KMS-11 (cell line): ENCODE data around the gene OR4D1.

Experiments used
- H2AFZ ChIP-seq: fragments of 200-600 bp; sonication (generic); 2 replicates; pipeline ENCODE4 v1.6.1; 2016; ENCODE audit warnings: antibody characterized with exemption, mixed run types, low read depth
- H3K27ac ChIP-seq: fragments of 200-600 bp; sonication (generic); 2 replicates; pipeline ENCODE4 v1.6.1; 2016; ENCODE audit warnings: mild to moderate bottlenecking, mixed run types
- H3K27me3 ChIP-seq: fragments of 200-600 bp; sonication (generic); 2 replicates; pipeline ENCODE4 v1.6.1; 2017; ENCODE audit warnings: mild to moderate bottlenecking, low read depth, mixed run types, moderate library complexity; ENCODE audit not compliant: insufficient read depth
- H3K36me3 ChIP-seq: fragments of 200-600 bp; sonication (generic); 2 replicates; pipeline ENCODE4 v1.6.1; 2017; ENCODE audit warnings: mild to moderate bottlenecking, mixed run types; ENCODE audit not compliant: insufficient read depth
- H3K4me1 ChIP-seq: fragments of 200-600 bp; sonication (generic); 2 replicates; pipeline ENCODE4 v1.6.1; 2016; ENCODE audit warnings: mild to moderate bottlenecking, low read depth, mixed run types; ENCODE audit not compliant: poor library complexity, severe bottlenecking
- H3K4me2 ChIP-seq: fragments of 200-600 bp; sonication (generic); 2 replicates; pipeline ENCODE4 v1.7.0; 2016; ENCODE audit warnings: mild to moderate bottlenecking, mixed run types
- H3K4me3 ChIP-seq: fragments of 200-600 bp; sonication (generic); IDR thresholded peaks from 2 replicates; pipeline ENCODE4 v1.6.1; 2017; ENCODE audit warnings: low read depth, low read length, mixed read lengths; ENCODE audit not compliant: insufficient read depth
- H3K79me2 ChIP-seq: fragments of 200-600 bp; sonication (generic); 2 replicates; pipeline ENCODE4 v1.6.1; 2016; ENCODE audit warnings: low read depth, mixed run types; ENCODE audit not compliant: insufficient read depth
- H3K9ac ChIP-seq: fragments of 200-600 bp; sonication (generic); 2 replicates; pipeline ENCODE4 v1.6.1; 2016; ENCODE audit warnings: mild to moderate bottlenecking, mixed run types
- H4K20me1 ChIP-seq: fragments of 200-600 bp; sonication (generic); 2 replicates; pipeline ENCODE4 v1.6.1; 2016; ENCODE audit warnings: mild to moderate bottlenecking, mixed run types; ENCODE audit not compliant: insufficient read depth
- TF ChIP-seq, protein P1 (sequence below): fragments of 200-600 bp; sonication (generic); conservative IDR thresholded peaks from 2 replicates; pipeline ENCODE4 v1.6.1; 2017; ENCODE audit warnings: low read depth, mild to moderate bottlenecking, antibody characterized with exemption, low read length, moderate library complexity, mixed read lengths

Gene OR4D1

DNA sequence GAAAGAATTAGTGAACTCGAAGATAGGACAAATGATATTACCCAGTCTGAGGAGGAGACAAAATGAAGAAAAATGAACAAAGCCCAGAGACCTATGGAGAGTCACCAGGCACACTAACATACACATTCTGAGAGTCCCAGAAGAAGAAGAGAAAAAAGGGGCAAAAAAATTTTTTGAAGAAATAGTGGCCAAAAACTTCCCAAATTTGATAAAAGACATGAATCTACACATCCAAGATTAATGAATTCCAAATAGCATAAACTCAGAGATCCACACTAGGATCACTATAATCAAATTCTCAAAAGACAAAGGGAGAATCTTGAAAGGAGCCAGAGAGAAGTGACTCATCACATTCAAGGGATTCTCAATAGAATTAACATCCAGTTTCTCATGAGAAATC, 3.4 kb upstream of the OR4D1 start:
- no peaks in the 10 kb centered on the region for H4K20me1 ChIP-seq
- no peak overlapping the region for H3K4me3 ChIP-seq
- H3K4me1 ChIP-seq = no peaks in the 10 kb centered on the region
- H3K79me2 ChIP-seq = no peaks in the 10 kb centered on the region
- no peaks in the 10 kb centered on the region for H3K36me3 ChIP-seq
- H3K27ac ChIP-seq = no peak overlapping the region
- TF ChIP-seq, protein P1, sequence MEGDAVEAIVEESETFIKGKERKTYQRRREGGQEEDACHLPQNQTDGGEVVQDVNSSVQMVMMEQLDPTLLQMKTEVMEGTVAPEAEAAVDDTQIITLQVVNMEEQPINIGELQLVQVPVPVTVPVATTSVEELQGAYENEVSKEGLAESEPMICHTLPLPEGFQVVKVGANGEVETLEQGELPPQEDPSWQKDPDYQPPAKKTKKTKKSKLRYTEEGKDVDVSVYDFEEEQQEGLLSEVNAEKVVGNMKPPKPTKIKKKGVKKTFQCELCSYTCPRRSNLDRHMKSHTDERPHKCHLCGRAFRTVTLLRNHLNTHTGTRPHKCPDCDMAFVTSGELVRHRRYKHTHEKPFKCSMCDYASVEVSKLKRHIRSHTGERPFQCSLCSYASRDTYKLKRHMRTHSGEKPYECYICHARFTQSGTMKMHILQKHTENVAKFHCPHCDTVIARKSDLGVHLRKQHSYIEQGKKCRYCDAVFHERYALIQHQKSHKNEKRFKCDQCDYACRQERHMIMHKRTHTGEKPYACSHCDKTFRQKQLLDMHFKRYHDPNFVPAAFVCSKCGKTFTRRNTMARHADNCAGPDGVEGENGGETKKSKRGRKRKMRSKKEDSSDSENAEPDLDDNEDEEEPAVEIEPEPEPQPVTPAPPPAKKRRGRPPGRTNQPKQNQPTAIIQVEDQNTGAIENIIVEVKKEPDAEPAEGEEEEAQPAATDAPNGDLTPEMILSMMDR = no peak
- no peak overlapping the region for H3K4me2 ChIP-seq
- no peak overlapping the region for H2AFZ ChIP-seq
- no peaks in the 10 kb centered on the region for H3K27me3 ChIP-seq
- no peak overlapping the region for H3K9ac ChIP-seq

DNA sequence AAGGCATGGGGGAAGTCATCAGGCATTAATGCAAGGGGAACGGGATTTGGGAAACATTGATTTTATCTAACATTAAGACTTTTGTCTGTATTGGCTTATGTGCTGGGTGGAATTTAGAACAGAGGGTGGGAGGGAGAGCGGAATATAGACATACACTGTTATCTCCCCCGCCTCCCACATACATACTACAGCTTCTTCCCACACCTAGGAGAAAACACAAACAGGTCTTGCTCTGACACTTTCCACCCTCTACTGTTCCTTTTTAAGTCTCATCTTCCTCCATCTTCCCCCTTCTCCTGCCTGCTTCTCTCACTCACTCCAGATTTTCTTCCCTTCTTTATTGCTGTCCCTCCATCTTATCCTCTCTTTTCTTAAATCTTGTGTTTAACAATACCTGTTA, 425 bp downstream of the OR4D1 start:
- H3K4me3 ChIP-seq = no peak overlapping the region
- no peak overlapping the region for H2AFZ ChIP-seq
- no peaks in the 10 kb centered on the region for H3K4me1 ChIP-seq
- no peak overlapping the region for H3K4me2 ChIP-seq
- H3K79me2 ChIP-seq = no peaks in the 10 kb centered on the region
- no peak overlapping the region for H3K9ac ChIP-seq
- H3K36me3 ChIP-seq = no peaks in the 10 kb centered on the region
- H3K27me3 ChIP-seq = no peaks in the 10 kb centered on the region
- TF ChIP-seq, protein P1 = no peak
- no peaks in the 10 kb centered on the region for H4K20me1 ChIP-seq
- no peak overlapping the region for H3K27ac ChIP-seq

DNA sequence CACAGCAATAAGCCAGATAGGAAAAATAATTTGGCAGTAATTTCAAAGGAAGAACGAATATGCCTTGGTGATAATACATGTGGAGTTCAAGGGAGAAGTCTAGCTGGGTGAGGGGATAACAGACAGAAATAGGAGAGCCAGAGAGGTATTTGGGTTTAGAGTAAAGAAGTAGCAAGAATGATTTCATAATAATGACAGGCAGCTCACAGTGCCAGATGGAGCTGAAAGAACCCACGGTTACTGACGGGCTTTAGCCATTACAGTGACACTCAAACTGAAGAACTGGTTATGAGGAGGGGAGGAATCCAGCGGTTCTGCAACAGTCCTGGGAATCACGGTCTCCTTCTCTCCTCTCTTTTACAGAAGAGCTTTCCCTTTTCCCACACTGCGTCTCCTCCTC, 2.2 kb downstream of the OR4D1 start:
- H3K79me2 ChIP-seq = no peaks in the 10 kb centered on the region
- no peaks in the 10 kb centered on the region for H3K36me3 ChIP-seq
- no peak overlapping the region for H2AFZ ChIP-seq
- H3K27ac ChIP-seq = no peak overlapping the region
- no peaks in the 10 kb centered on the region for H3K27me3 ChIP-seq
- H3K4me1 ChIP-seq = no peaks in the 10 kb centered on the region
- H4K20me1 ChIP-seq = no peaks in the 10 kb centered on the region
- TF ChIP-seq, protein P1 = no peak
- no peak overlapping the region for H3K9ac ChIP-seq
- H3K4me3 ChIP-seq = no peak overlapping the region
- no peak overlapping the region for H3K4me2 ChIP-seq

DNA sequence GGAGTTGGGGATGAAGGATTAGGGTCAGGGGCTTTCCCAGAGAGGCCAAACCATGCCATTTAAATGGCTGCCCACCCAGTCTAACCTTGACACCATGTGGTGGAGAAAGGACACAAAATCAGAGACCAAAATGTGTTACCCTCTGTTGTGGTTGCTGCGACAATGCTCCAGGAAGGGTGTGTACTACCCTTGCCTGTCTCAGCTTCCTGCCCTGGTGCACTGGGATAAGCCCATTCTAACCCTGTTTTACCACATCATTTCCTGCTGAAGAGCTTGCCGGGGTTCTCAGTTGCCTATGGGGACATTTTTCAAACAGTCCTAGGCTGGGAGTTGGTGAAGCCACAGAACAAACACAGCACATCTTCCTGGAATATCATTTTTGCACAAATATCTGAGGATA, 4.9 kb downstream of the OR4D1 start:
- Histone ChIP-seq H4K20me1 (no peaks in the 10 kb centered on the region), H3K36me3 (no peaks in the 10 kb centered on the region), H3K27me3 (no peaks in the 10 kb centered on the region), H3K79me2 (no peaks in the 10 kb centered on the region), H3K4me3 (no peak overlapping the region), H3K4me1 (no peaks in the 10 kb centered on the region), H2AFZ (no peak overlapping the region), H3K27ac (no peak overlapping the region), H3K4me2 (no peak overlapping the region), H3K9ac (no peak overlapping the region)
- TF ChIP-seq, protein P1 = no peak

DNA sequence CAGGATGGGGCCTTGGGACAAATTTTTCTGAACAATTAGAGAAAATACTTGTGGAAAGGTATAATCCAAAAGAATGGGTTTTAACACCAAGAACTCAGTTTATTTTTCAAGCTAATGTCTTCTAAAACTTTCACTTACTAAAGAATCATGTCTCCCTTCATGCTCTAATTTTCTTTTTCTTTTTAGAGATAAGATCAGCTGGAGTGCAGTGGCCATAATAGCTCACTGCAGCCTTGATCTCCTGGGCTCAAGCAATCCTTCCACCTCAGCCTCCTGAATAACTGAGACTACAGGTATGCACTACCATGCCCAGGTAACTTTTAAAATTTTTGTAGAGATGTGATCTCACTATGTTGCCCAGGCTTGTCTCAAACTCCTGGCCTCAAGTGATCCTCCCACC, 5.5 kb downstream of the OR4D1 start:
- H3K79me2 ChIP-seq = no peaks in the 10 kb centered on the region
- no peak overlapping the region for H3K27ac ChIP-seq
- H4K20me1 ChIP-seq = no peaks in the 10 kb centered on the region
- no peaks in the 10 kb centered on the region for H3K27me3 ChIP-seq
- no peaks in the 10 kb centered on the region for H3K36me3 ChIP-seq
- no peak overlapping the region for H3K9ac ChIP-seq
- TF ChIP-seq, protein P1 = no peak
- no peaks in the 10 kb centered on the region for H3K4me1 ChIP-seq
- H3K4me3 ChIP-seq = no peak overlapping the region
- no peak overlapping the region for H3K4me2 ChIP-seq
- H2AFZ ChIP-seq = no peak overlapping the region
